Keratinocyte (primary cell): Measurements from ENCODE around the gene SLC43A1.

Experiments
- CTCF ChIP-seq, 3 experiments: IDR thresholded peaks in 1 of 3; conservative IDR thresholded peaks in 1 of 3; optimal IDR thresholded peaks in 1 of 3; 2 replicates in 2 of 3; 3 replicates in 1 of 3; pipeline versions ENCODE3 to v1.5.1; 2011; ENCODE audit warnings: low read length in 3 of 3, mild to moderate bottlenecking in 3 of 3, moderate library complexity in 2 of 3, control low read depth in 1 of 3, inconsistent platforms in 1 of 3; ENCODE audit not compliant: insufficient read depth in 2 of 3; ENCODE audit errors: extremely low read depth in 1 of 3
- EZH2 ChIP-seq: IDR thresholded peaks from one replicate; pipeline ENCODE4 v1.6.1; 2012; ENCODE audit warnings: inconsistent platforms, mild to moderate bottlenecking, low read length, moderate library complexity

- no peak for TF ChIP-seq CTCF (optimal IDR thresholded peaks at IDR 0.05 in 1 of 3, IDR thresholded peaks at IDR 0.05 in 1 of 3, conservative IDR thresholded peaks at IDR 0.05 in 1 of 3; ENCODE audit: extremely low read depth in 1 of 3, insufficient read depth in 2 of 3, low read length in 3 of 3)
- TF ChIP-seq EZH2, result peak; percentile 92
These were observed 56.1 kb downstream of the SLC43A1 start for GRCh38 chr11:57459164-57460021.
